K562 (cell line): ENCODE data around the gene ALDH1A2. TPM values are rescaled to one million over a fixed set of nuclear protein-coding genes. Genes with fewer than 3 reads are reported as not detected.

ENCODE experiments used
- ARID4B ChIP-seq: sonication (generic); formaldehyde crosslinking; IDR thresholded peaks from 2 replicates; pipeline ENCODE4 v1.8.0; 2022; ENCODE audit warnings: mild to moderate bottlenecking, missing genetic modification reagents
- CBX5 ChIP-seq: IDR thresholded peaks from 2 replicates; pipeline ENCODE4 v1.6.1; 2014; ENCODE audit warnings: low read depth, borderline replicate concordance
- ELK3 ChIP-seq: fragments of 450-650 bp; formaldehyde crosslinking; IDR thresholded peaks from 2 replicates; pipeline ENCODE4 v1.4.0; 2020; ENCODE audit warnings: mild to moderate bottlenecking
- FOS ChIP-seq: IDR thresholded peaks from 3 replicates; pipeline ENCODE4 v1.6.1; 2011; ENCODE audit not compliant: insufficient read length; ENCODE audit errors: extremely low read depth
- FOXM1 ChIP-seq, 2 experiments: fragments of 450-650 bp in 1 of 2; sonication (generic) in 1 of 2; formaldehyde crosslinking in 1 of 2; IDR thresholded peaks; 2 replicates each; pipeline versions ENCODE4 v1.6.1 to v1.9.0; 2017 to 2022; ENCODE audit warnings: low read depth in 2 of 2, mild to moderate bottlenecking in 2 of 2, missing genetic modification reagents in 1 of 2, moderate library complexity in 1 of 2
- HNRNPK ChIP-seq: fragments of 200-400 bp; formaldehyde crosslinking; IDR thresholded peaks from one replicate; pipeline ENCODE4 v1.6.1; 2018; ENCODE audit warnings: mild to moderate bottlenecking, low read depth, low read length; ENCODE audit not compliant: poor library complexity, severe bottlenecking
- MECOM ChIP-seq: fragments of 250-450 bp; sonication (Bioruptor Pico); IDR thresholded peaks from 2 replicates; pipeline ENCODE4 v1.8.0; 2022; ENCODE audit warnings: inconsistent platforms
- RNF219 ChIP-seq: fragments of 250-450 bp; sonication (Bioruptor Pico); IDR thresholded peaks from 2 replicates; pipeline ENCODE4 v1.5.0; 2022; ENCODE audit warnings: mild to moderate bottlenecking
- TRIM28 ChIP-seq: fragments of 450-650 bp; IDR thresholded peaks from 2 replicates; pipeline ENCODE4 v1.6.1; 2017
- ZBTB2 ChIP-seq: fragments of 450-650 bp; IDR thresholded peaks from 2 replicates; pipeline ENCODE4 v1.6.1; 2016; ENCODE audit warnings: antibody characterized with exemption
- ZNF23 ChIP-seq: fragments of 250-450 bp; sonication (Bioruptor Pico); IDR thresholded peaks from 2 replicates; pipeline ENCODE4 v1.4.0; 2020; ENCODE audit warnings: mild to moderate bottlenecking
- ZNF551 ChIP-seq: fragments of 250-450 bp; sonication (Bioruptor Pico); IDR thresholded peaks from 2 replicates; pipeline ENCODE4 v1.5.0; 2021; ENCODE audit warnings: mild to moderate bottlenecking, moderate library complexity
- ZNF740 ChIP-seq, 3 experiments: fragments of 200-800 bp in 1 of 3; sonication (Bioruptor generic) in 1 of 3; sonication (generic) in 1 of 3; formaldehyde crosslinking in 1 of 3; IDR thresholded peaks; 2 replicates each; pipeline versions ENCODE4 v1.6.1 to v1.8.0; 2016 to 2022; ENCODE audit warnings: mild to moderate bottlenecking in 2 of 3, missing compliant biosample characterization in 2 of 3, missing genetic modification characterization in 2 of 3, missing genetic modification reagents in 1 of 3
- polyA plus RNA-seq, 8 experiments: library from polyadenylated mRNA; depleted of rRNA in 4 of 8; stranded (reverse) in 5 of 8; unstranded in 3 of 8; fragments of >200 nt; fragmentation: Nextera tagmentation in 2 of 8; fragmentation: Illumina TruSeq in 1 of 8; extraction: Ambion mirVana in 2 of 8; extraction: Trizol in 1 of 8; gene quantifications; 2 replicates each; pipeline versions ENCODE4 v1.2.1 to v1.2.3, GENCODE V29; 2011 to 2014; ENCODE audit warnings: inconsistent platforms in 1 of 8, missing spikeins in 1 of 8
- total RNA-seq, 7 experiments: library from RNA; depleted of rRNA in 6 of 7; stranded (reverse); fragments of >200 nt in 6 of 7; fragmentation: Illumina TruSeq in 2 of 7; extraction: Trizol in 2 of 7; gene quantifications; 2 replicates each; pipeline versions ENCODE4 v1.2.1 to v1.2.3, GENCODE V29; 2011 to 2021; ENCODE audit warnings: low replicate concordance in 1 of 7

The ALDH1A2 gene
- total and polyA plus RNA-seq, 9 of the 15 experiments (the other 6 are each of a cell fraction or from before 2014, with no cell fraction given): 115 to 393 (median 333) TPM

GRCh38 chr15:58110999-58111717 lies 45.6 kb upstream of the ALDH1A2 start (continued):
- TF ChIP-seq ZBTB2 (peak; percentile 92), TRIM28 (no peak), MECOM (peak; percentile 94), HNRNPK (no peak), ZNF23 (no peak), CBX5 (no peak), FOS (no peak), ZNF551 (CRISPR knock-in tag) (no peak), ELK3 (CRISPR knock-in tag) (no peak), ZNF740 (CRISPR knock-in tag; IDR thresholded peaks at IDR 0.05) (no peak), ZNF740 (tag; IDR thresholded peaks at IDR 0.05) (no peak), RNF219 (no peak), FOXM1 (IDR thresholded peaks at IDR 0.05; ENCODE audit: low read depth) (peak; percentile 82), FOXM1 (CRISPR knock-in tag; IDR thresholded peaks at IDR 0.05; ENCODE audit: low read depth) (no peak), ARID4B (CRISPR knock-in tag) (no peak)
